Activated T-cell treated with anti-CD3 and anti-CD28 coated beads for 48 hours (primary cell): ENCODE data around the gene TMEM80.
"Not testable (repeated sequence)": the region's sequence is repeated elsewhere in the genome, so short reads cannot be mapped to it uniquely, and the experiment has no call there.

Source experiments
- DNase-seq: peaks from one replicate; pipeline ENCODE4 v3.0.0-alpha.2; 2020; ENCODE audit warnings: low read depth

The TMEM80 gene

GRCh38 chr11:721741-722345 is 26.2 kb downstream of the TMEM80 start:
- peak; percentile 37 for DNase-seq

- no peak for DNase-seq
Measured at GRCh38 chr11:722346-722811, 26.8 kb downstream of the TMEM80 start.

- no peak for DNase-seq
Measured at GRCh38 chr11:723120-723883, 27.7 kb downstream of the TMEM80 start.

GRCh38 chr11:724049-724777 is 28.6 kb downstream of the TMEM80 start:
- no peak for DNase-seq

GRCh38 chr11:724778-725386 is 29.3 kb downstream of the TMEM80 start:
- no peak for DNase-seq

- DNase-seq, result no peak
Measured at GRCh38 chr11:725624-726202, 30.1 kb downstream of the TMEM80 start.

- peak; percentile 38 for DNase-seq
Measured at GRCh38 chr11:726278-727220, 30.9 kb downstream of the TMEM80 start.

- no peak for DNase-seq
Measured at GRCh38 chr11:727281-727701, 31.7 kb downstream of the TMEM80 start.

GRCh38 chr11:727859-728748 is 32.5 kb downstream of the TMEM80 start:
- peak; percentile 83 for DNase-seq

- no peak for DNase-seq
Measured at GRCh38 chr11:728901-729491, 33.4 kb downstream of the TMEM80 start.

GRCh38 chr11:729492-730074 is 34.0 kb downstream of the TMEM80 start:
- no peak for DNase-seq

GRCh38 chr11:733072-733471 is 37.5 kb downstream of the TMEM80 start:
- DNase-seq, result no peak

GRCh38 chr11:734541-734940 is 38.9 kb downstream of the TMEM80 start:
- DNase-seq, result not testable (repeated sequence)

- no peak for DNase-seq
Measured at GRCh38 chr11:737366-737765, 41.8 kb downstream of the TMEM80 start.

GRCh38 chr11:737899-738298 is 42.3 kb downstream of the TMEM80 start:
- DNase-seq, result not testable (repeated sequence)

- no peak for DNase-seq
Measured at GRCh38 chr11:742156-742546, 46.5 kb downstream of the TMEM80 start.

GRCh38 chr11:742571-743201 is 47.1 kb downstream of the TMEM80 start:
- no peak for DNase-seq

GRCh38 chr11:745428-745827 is 49.8 kb downstream of the TMEM80 start:
- DNase-seq, result no peak
